Lower leg skin (tissue), 3 donors: ENCODE measurements around the gene SNN.

Experiments used
- POLR2A ChIP-seq, 2 donors: fragments of 450-650 bp; IDR thresholded peaks; one replicate each; pipeline ENCODE4 v1.6.1; 2016 to 2017; ENCODE audit warnings: antibody characterized with exemption in 2 of 2, mild to moderate bottlenecking in 1 of 2, moderate library complexity in 1 of 2
- TF ChIP-seq, protein P1 (sequence below), 3 donors: fragments of 450-650 bp; IDR thresholded peaks; one replicate each; pipeline ENCODE4 v1.5.1; 2016; ENCODE audit warnings: antibody characterized with exemption in 3 of 3, mild to moderate bottlenecking in 3 of 3, moderate library complexity in 2 of 3

DNA sequence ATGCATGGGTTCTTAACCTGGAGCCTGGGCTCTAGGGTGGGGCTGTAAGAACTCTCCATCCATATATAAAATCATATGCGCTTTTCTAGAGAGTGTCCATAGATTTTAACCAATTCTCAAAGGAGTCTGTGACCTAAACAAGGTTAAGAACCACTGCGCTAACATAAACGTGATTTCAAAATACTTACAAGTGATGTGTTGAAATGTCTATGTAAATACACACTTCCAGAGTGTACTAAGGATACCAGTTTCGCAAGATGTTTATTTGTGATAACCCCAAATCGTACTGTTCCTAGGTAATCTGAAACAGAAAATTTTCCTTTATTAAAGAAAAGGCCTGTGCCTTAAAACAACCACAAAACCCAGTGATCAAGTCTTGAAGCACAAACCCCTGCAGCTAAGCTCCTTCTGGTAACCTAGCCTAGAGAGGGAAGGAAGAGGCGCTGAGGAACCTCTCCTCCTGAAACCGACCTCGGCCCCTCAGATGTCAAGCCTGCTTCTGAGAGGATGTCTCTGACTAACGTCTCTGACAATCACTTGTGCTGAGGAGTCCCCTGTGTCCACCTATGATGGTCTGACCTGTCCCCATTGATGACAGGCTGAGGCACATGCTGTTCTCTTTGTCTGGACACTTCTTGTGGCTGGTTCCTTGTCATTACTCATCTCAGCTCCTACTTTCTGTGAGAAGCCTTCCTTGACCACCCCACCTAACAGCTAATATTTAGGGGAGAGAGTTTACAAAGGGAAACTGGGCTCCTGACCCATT is 32.2 kb downstream of the SNN start:
- TF ChIP-seq, protein P1, sequence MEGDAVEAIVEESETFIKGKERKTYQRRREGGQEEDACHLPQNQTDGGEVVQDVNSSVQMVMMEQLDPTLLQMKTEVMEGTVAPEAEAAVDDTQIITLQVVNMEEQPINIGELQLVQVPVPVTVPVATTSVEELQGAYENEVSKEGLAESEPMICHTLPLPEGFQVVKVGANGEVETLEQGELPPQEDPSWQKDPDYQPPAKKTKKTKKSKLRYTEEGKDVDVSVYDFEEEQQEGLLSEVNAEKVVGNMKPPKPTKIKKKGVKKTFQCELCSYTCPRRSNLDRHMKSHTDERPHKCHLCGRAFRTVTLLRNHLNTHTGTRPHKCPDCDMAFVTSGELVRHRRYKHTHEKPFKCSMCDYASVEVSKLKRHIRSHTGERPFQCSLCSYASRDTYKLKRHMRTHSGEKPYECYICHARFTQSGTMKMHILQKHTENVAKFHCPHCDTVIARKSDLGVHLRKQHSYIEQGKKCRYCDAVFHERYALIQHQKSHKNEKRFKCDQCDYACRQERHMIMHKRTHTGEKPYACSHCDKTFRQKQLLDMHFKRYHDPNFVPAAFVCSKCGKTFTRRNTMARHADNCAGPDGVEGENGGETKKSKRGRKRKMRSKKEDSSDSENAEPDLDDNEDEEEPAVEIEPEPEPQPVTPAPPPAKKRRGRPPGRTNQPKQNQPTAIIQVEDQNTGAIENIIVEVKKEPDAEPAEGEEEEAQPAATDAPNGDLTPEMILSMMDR (IDR thresholded peaks at IDR 0.05) = no peak
- TF ChIP-seq POLR2A (IDR thresholded peaks at IDR 0.05) = no peak
